Measurements from ENCODE around the gene C3AR1.
A peak's percentile ranks its signal among the peaks of the same experiment; 100 is the strongest.

The C3AR1 gene

DNA sequence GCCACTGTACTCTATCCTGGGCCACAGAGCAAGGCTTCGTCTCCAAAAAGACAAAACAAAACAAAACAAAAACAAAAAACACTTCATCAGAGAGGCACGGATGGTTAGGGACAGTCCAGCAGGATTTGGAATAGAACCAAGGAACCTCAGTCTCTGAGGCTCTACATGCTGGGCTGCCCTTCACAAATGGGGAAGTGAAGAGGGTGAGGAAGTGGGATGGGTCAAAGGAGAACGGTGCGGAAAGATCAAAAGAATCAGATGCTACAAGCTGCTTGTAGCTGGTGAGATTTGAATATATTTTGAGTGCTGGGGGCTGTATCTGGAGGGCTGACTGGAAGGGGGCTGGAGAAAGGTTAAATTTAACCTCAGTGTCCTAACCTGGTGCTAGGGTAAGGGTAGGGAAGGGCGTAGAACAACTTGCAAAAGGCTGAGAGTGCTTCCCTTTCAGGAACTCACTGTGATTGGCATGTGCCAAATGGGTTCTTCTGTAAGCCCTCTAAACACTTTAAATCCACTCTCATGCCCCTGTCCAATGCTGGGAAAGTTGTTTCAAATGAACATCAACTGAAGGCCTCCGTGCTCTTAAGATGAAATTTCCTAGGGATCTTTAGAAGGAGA, 29.0 kb downstream of the C3AR1 start:
- H3K27ac ChIP-seq (ENCODE audit: low read depth, low read length): no peak overlapping the region
- H2BK15ac ChIP-seq (replicated peaks; ENCODE audit: low read depth): no peak overlapping the region
- no peak overlapping the region for H3K56ac ChIP-seq (ENCODE audit: low read length)
- DNase-seq: no peak
- H3K4ac ChIP-seq (ENCODE audit: low read depth, low read length): no peak overlapping the region
- H3K4me1 ChIP-seq (ENCODE audit: control insufficient read depth, low read depth, low read length): peaks cover 47% of the 10 kb centered on the region
- H3K27me3 ChIP-seq (ENCODE audit: insufficient read depth, low read length, poor library complexity): no peaks in the 10 kb centered on the region
- no peak overlapping the region for H4K5ac ChIP-seq (ENCODE audit: low read length)
- H3K79me1 ChIP-seq (ENCODE audit: low read length): peaks cover 19% of the 10 kb centered on the region
- H2AK5ac ChIP-seq (ENCODE audit: low read length): no peak overlapping the region
- H3K4me2 ChIP-seq (ENCODE audit: low read length): no peak overlapping the region
- H4K8ac ChIP-seq (ENCODE audit: low read depth, low read length): no peak overlapping the region
- no peak overlapping the region for H3K9ac ChIP-seq (ENCODE audit: low read length)
- H3K79me2 ChIP-seq (ENCODE audit: control insufficient read depth, insufficient read depth, low read length): peaks cover 7% of the 10 kb centered on the region
- no peak overlapping the region for H2BK120ac ChIP-seq (ENCODE audit: low read depth, low read length)
- no peak overlapping the region for H3K4me3 ChIP-seq (ENCODE audit: low read length)
- no peak overlapping the region for H3K18ac ChIP-seq (ENCODE audit: low read length)
- no peak overlapping the region for H3K23ac ChIP-seq (ENCODE audit: low read length)
- no CpG with 5 or more reads among the region's 6 CpGs for WGBS (ENCODE audit: extremely low coverage, insufficient coverage, low lambda C conversion rate)
- no peaks in the 10 kb centered on the region for H3K36me3 ChIP-seq (ENCODE audit: control insufficient read depth, insufficient read depth, low read length)
- H2BK5ac ChIP-seq (ENCODE audit: low read length): peak overlapping the region; percentile 37

DNA sequence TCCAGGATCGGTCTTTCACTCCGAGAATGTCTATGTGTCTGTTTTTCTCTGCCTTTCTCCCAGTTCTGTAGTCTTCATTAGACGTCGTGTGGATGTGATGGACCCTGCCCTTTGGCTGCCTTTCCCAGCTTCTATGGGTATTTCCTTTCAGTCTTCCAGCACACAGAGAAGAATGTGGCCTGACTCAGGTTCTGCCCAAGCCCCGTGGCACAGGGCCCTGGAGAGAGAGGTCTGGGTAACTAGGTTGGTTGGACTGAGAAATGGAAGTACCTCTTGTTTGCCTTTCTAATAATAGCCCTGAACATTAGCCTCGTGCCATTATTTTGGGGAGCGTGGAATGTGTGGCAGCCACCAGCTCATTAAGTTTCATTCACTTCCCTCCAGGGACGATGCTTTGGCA, 29.8 kb downstream of the C3AR1 start:
- H3K4me1 ChIP-seq (ENCODE audit: control insufficient read depth, low read depth, low read length): peaks cover 47% of the 10 kb centered on the region

GRCh38 chr12:8035440-8036010, 30.6 kb downstream of the C3AR1 start:
- WGBS (ENCODE audit: extremely low coverage, insufficient coverage, low lambda C conversion rate): no CpG with 5 or more reads among the region's 5 CpGs
- Histone ChIP-seq H4K5ac (ENCODE audit: low read length) (no peak overlapping the region), H3K9ac (ENCODE audit: low read length) (peak overlapping the region; percentile 11), H3K79me1 (ENCODE audit: low read length) (peaks cover 19% of the 10 kb centered on the region), H2AK5ac (ENCODE audit: low read length) (peak overlapping the region; percentile 15), H2BK5ac (ENCODE audit: low read length) (peak overlapping the region; percentile 17), H2BK15ac (replicated peaks; ENCODE audit: low read depth) (no peak overlapping the region), H3K4me1 (ENCODE audit: control insufficient read depth, low read depth, low read length) (peaks cover 47% of the 10 kb centered on the region), H3K56ac (ENCODE audit: low read length) (peak overlapping the region; percentile 68), H3K18ac (ENCODE audit: low read length) (no peak overlapping the region), H3K4me3 (ENCODE audit: low read length) (no peak overlapping the region), H3K79me2 (ENCODE audit: control insufficient read depth, insufficient read depth, low read length) (peaks cover 7% of the 10 kb centered on the region), H4K8ac (ENCODE audit: low read depth, low read length) (no peak overlapping the region), H3K4ac (ENCODE audit: low read depth, low read length) (peak overlapping the region; percentile 26), H3K23ac (ENCODE audit: low read length) (no peak overlapping the region), H3K27ac (ENCODE audit: low read depth, low read length) (no peak overlapping the region), H3K27me3 (ENCODE audit: insufficient read depth, low read length, poor library complexity) (no peaks in the 10 kb centered on the region), H2BK120ac (ENCODE audit: low read depth, low read length) (no peak overlapping the region), H3K4me2 (ENCODE audit: low read length) (peak overlapping the region; percentile 13), H3K36me3 (ENCODE audit: control insufficient read depth, insufficient read depth, low read length) (no peaks in the 10 kb centered on the region)
- peak; percentile 49 for DNase-seq

More for the DNA sequence above, 29.8 kb downstream of the C3AR1 start:
- Histone ChIP-seq H3K9ac (ENCODE audit: low read length) (no peak overlapping the region), H2BK15ac (replicated peaks; ENCODE audit: low read depth) (no peak overlapping the region), H2BK5ac (ENCODE audit: low read length) (no peak overlapping the region), H3K79me1 (ENCODE audit: low read length) (peaks cover 19% of the 10 kb centered on the region), H3K27ac (ENCODE audit: low read depth, low read length) (no peak overlapping the region), H2BK120ac (ENCODE audit: low read depth, low read length) (no peak overlapping the region), H3K23ac (ENCODE audit: low read length) (no peak overlapping the region), H3K56ac (ENCODE audit: low read length) (peak overlapping the region; percentile 51), H3K79me2 (ENCODE audit: control insufficient read depth, insufficient read depth, low read length) (peaks cover 7% of the 10 kb centered on the region), H4K5ac (ENCODE audit: low read length) (no peak overlapping the region), H3K27me3 (ENCODE audit: insufficient read depth, low read length, poor library complexity) (no peaks in the 10 kb centered on the region), H3K4me2 (ENCODE audit: low read length) (no peak overlapping the region), H2AK5ac (ENCODE audit: low read length) (peak overlapping the region; percentile 27), H4K8ac (ENCODE audit: low read depth, low read length) (no peak overlapping the region), H3K18ac (ENCODE audit: low read length) (peak overlapping the region; percentile 42), H3K36me3 (ENCODE audit: control insufficient read depth, insufficient read depth, low read length) (no peaks in the 10 kb centered on the region), H3K4me3 (ENCODE audit: low read length) (no peak overlapping the region), H3K4ac (ENCODE audit: low read depth, low read length) (no peak overlapping the region)
- no CpG with 5 or more reads among the region's 8 CpGs for WGBS (ENCODE audit: extremely low coverage, insufficient coverage, low lambda C conversion rate)
- no peak for DNase-seq

GRCh38 chr12:8034802-8035201, 31.4 kb downstream of the C3AR1 start:
- no peak overlapping the region for H3K4me3 ChIP-seq (ENCODE audit: low read length)
- H3K36me3 ChIP-seq (ENCODE audit: control insufficient read depth, insufficient read depth, low read length): no peaks in the 10 kb centered on the region
- H2BK5ac ChIP-seq (ENCODE audit: low read length): no peak overlapping the region
- peak overlapping the region; percentile 93 for H3K9ac ChIP-seq (ENCODE audit: low read length)
- no peak overlapping the region for H4K8ac ChIP-seq (ENCODE audit: low read depth, low read length)
- no peak overlapping the region for H2AK5ac ChIP-seq (ENCODE audit: low read length)
- H3K79me2 ChIP-seq (ENCODE audit: control insufficient read depth, insufficient read depth, low read length): peaks cover 7% of the 10 kb centered on the region
- no peak overlapping the region for H2BK120ac ChIP-seq (ENCODE audit: low read depth, low read length)
- H3K18ac ChIP-seq (ENCODE audit: low read length): no peak overlapping the region
- H3K23ac ChIP-seq (ENCODE audit: low read length): no peak overlapping the region
- no peak overlapping the region for H2BK15ac ChIP-seq (replicated peaks; ENCODE audit: low read depth)
- peak; percentile 59 for DNase-seq
- peak overlapping the region; percentile 25 for H3K4me2 ChIP-seq (ENCODE audit: low read length)
- peak overlapping the region; percentile 17 for H3K56ac ChIP-seq (ENCODE audit: low read length)
- peaks cover 47% of the 10 kb centered on the region for H3K4me1 ChIP-seq (ENCODE audit: control insufficient read depth, low read depth, low read length)
- H4K5ac ChIP-seq (ENCODE audit: low read length): no peak overlapping the region
- H3K27me3 ChIP-seq (ENCODE audit: insufficient read depth, low read length, poor library complexity): no peaks in the 10 kb centered on the region
- no peak overlapping the region for H3K27ac ChIP-seq (ENCODE audit: low read depth, low read length)
- peaks cover 17% of the 10 kb centered on the region for H3K79me1 ChIP-seq (ENCODE audit: low read length)
- H3K4ac ChIP-seq (ENCODE audit: low read depth, low read length): no peak overlapping the region

DNA sequence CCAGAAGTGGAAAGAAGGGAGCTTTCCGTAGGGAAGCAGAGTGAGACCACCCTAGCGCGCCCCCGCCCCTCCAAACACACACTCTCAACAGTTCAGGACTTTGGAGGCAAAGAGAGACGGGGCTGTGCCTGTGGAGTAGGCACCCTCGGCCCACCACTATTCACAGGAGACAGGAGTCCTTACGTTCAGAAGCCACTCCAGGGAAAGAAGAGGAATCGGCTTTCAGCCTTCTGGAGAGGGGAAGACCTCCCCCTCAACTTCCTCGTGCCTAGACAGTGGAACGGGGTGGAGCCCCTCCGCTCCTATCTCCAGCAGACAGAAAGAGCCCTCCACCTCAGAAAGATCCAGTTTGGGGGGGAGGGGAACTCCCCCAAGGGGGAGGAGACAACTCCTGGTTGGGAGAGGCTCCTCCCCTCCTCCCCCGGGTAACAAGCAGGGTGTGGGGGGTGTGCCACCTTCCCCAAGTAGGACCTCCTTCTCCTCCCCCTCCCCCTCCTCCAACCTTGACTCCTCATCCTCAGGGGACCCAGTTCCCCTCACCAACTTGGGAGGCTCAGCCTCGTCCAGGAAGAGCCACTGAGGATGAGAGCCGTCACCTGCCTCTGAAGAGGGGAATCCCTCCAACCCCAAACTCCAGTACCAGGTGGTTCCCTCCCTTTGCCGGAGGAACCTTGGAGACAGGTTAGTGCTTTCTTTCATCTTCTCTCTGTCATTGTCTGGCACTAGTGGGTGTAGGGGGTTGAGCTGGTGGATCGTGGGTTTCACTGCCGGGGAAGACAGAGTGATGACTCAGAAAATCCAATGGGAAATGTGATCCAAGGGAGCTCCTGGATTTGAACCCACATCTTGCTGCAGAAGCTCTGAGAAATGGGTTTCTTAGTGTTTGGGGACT, 32.8 kb downstream of the C3AR1 start:
- Histone ChIP-seq H3K79me1 (ENCODE audit: low read length) (peaks cover 13% of the 10 kb centered on the region), H3K27ac (ENCODE audit: low read depth, low read length) (peak overlapping the region; percentile 93), H4K5ac (ENCODE audit: low read length) (no peak overlapping the region), H3K4ac (ENCODE audit: low read depth, low read length) (peak overlapping the region; percentile 95), H2BK120ac (ENCODE audit: low read depth, low read length) (peak overlapping the region; percentile 46), H4K8ac (ENCODE audit: low read depth, low read length) (no peak overlapping the region), H3K27me3 (ENCODE audit: insufficient read depth, low read length, poor library complexity) (no peaks in the 10 kb centered on the region), H3K4me1 (ENCODE audit: control insufficient read depth, low read depth, low read length) (peaks cover 42% of the 10 kb centered on the region), H2BK15ac (replicated peaks; ENCODE audit: low read depth) (no peak overlapping the region), H3K36me3 (ENCODE audit: control insufficient read depth, insufficient read depth, low read length) (no peaks in the 10 kb centered on the region), H3K56ac (ENCODE audit: low read length) (peak overlapping the region; percentile 92), H3K9ac (ENCODE audit: low read length) (peak overlapping the region; percentile 93), H3K4me2 (ENCODE audit: low read length) (peak overlapping the region; percentile 54), H2AK5ac (ENCODE audit: low read length) (peak overlapping the region; percentile 75), H2BK5ac (ENCODE audit: low read length) (peak overlapping the region; percentile 59), H3K4me3 (ENCODE audit: low read length) (peak overlapping the region; percentile 76), H3K18ac (ENCODE audit: low read length) (peak overlapping the region; percentile 97), H3K79me2 (ENCODE audit: control insufficient read depth, insufficient read depth, low read length) (peaks cover 7% of the 10 kb centered on the region), H3K23ac (ENCODE audit: low read length) (peak overlapping the region; percentile 86)
- WGBS (ENCODE audit: extremely low coverage, insufficient coverage, low lambda C conversion rate): no CpG with 5 or more reads among the region's 17 CpGs
- DNase-seq: peak; percentile 87
